B cell (primary cell): ENCODE measurements around the gene SRRM2. TPM values are rescaled to one million over a fixed set of nuclear protein-coding genes. Genes with fewer than 3 reads are reported as not detected.
A peak's percentile ranks its signal among the peaks of the same experiment; 100 is the strongest.

Experiments used
- ATAC-seq: fragments of 200-7000 bp; cut with Tn5 transposase; one replicate; pipeline ENCODE4 v1.10.0; 2021; ENCODE audit warnings: low read depth, mild to moderate bottlenecking, moderate number of reproducible peaks, moderate library complexity
- CTCF ChIA-PET: fragments of 350-600 bp; sonication (Branson Sonifier 250); formaldehyde crosslinking; loops from one replicate; lab custom pipeline; 2021; ENCODE audit warnings: antibody characterized with exemption, inconsistent platforms; lab: Charles Lee
- POLR2A ChIA-PET: fragments of 350-600 bp; sonication (Branson Sonifier 250); formaldehyde crosslinking; loops from one replicate; lab custom pipeline; 2021; ENCODE audit warnings: antibody characterized with exemption; lab: Charles Lee
- DNase-seq: peaks from one replicate; pipeline ENCODE4 v3.0.0; 2013
- H2AFZ ChIP-seq: 2 replicates; pipeline ENCODE4 v1.6.1; 2012; ENCODE audit warnings: mild to moderate bottlenecking, low read depth, low read length; ENCODE audit not compliant: insufficient read depth, poor library complexity, severe bottlenecking
- H3K27ac ChIP-seq, 2 donors: 1 replicate in 1 of 2; 2 replicates in 1 of 2; pipeline ENCODE4 v1.5.1; 2012 to 2013; ENCODE audit warnings: low read length in 2 of 2, mild to moderate bottlenecking in 2 of 2, moderate library complexity in 1 of 2
- H3K27me3 ChIP-seq, 4 experiments: fragments of 200-600 bp in 1 of 4; sonication (generic) in 1 of 4; replicated peaks in 1 of 4; 1 replicate in 2 of 4; 2 replicates in 2 of 4; pipeline versions ENCODE4 v1.6.1 to v1.7.0; 2013 to 2016; ENCODE audit warnings: low read length in 3 of 4, mild to moderate bottlenecking in 2 of 4, mixed read lengths in 1 of 4, moderate library complexity in 1 of 4; ENCODE audit not compliant: insufficient read depth in 4 of 4, control insufficient read depth in 3 of 4; ENCODE audit errors: control extremely low read depth in 1 of 4
- H3K36me3 ChIP-seq, 2 experiments: replicated peaks in 1 of 2; 1 replicate in 1 of 2; 2 replicates in 1 of 2; pipeline versions ENCODE4 v1.6.1 to v1.7.1; 2013; ENCODE audit warnings: low read length in 1 of 2; ENCODE audit not compliant: insufficient read depth in 2 of 2, control insufficient read depth in 1 of 2; ENCODE audit errors: control extremely low read depth in 1 of 2, extremely low read depth in 1 of 2
- H3K4me1 ChIP-seq, 2 donors: fragments of 200-600 bp in 1 of 2; sonication (generic) in 1 of 2; 1 replicate in 1 of 2; 2 replicates in 1 of 2; pipeline versions ENCODE4 v1.5.1 to v1.6.1; 2013 to 2017; ENCODE audit warnings: low read length in 2 of 2; ENCODE audit not compliant: control insufficient read depth in 2 of 2, insufficient read depth in 2 of 2
- H3K4me2 ChIP-seq: replicated peaks from 2 replicates; pipeline ENCODE3; 2012; ENCODE audit warnings: mild to moderate bottlenecking, low read depth, low read length; ENCODE audit not compliant: poor library complexity, severe bottlenecking
- H3K4me3 ChIP-seq, 5 experiments: fragments of 200-600 bp in 1 of 5; sonication (generic) in 1 of 5; 1 replicate in 3 of 5; 2 replicates in 2 of 5; pipeline versions ENCODE4 v1.5.1 to v1.7.0; 2011 to 2016; ENCODE audit warnings: low read length in 4 of 5, mild to moderate bottlenecking in 4 of 5, low read depth in 2 of 5, control low read depth in 1 of 5, moderate library complexity in 1 of 5; ENCODE audit not compliant: insufficient read depth in 1 of 5; ENCODE audit errors: control extremely low read depth in 1 of 5, extremely low read depth in 1 of 5
- H3K79me2 ChIP-seq: fragments of 200-600 bp; sonication (generic); one replicate; pipeline ENCODE4 v1.6.0; 2016; ENCODE audit warnings: low read length; ENCODE audit not compliant: control insufficient read depth, insufficient read depth
- H3K9ac ChIP-seq: fragments of 200-600 bp; sonication (generic); 2 replicates; pipeline ENCODE4 v1.6.1; 2017; ENCODE audit warnings: mild to moderate bottlenecking, low read length, moderate library complexity
- H3K9me3 ChIP-seq, 3 donors: one replicate each; pipeline versions ENCODE4 v1.6.1 to v1.7.1; 2013; ENCODE audit warnings: low read length in 2 of 3; ENCODE audit not compliant: control insufficient read depth in 2 of 3, insufficient read depth in 1 of 3; ENCODE audit errors: control extremely low read depth in 1 of 3
- H4K20me1 ChIP-seq: 2 replicates; pipeline ENCODE4 v1.6.0; 2012; ENCODE audit warnings: mild to moderate bottlenecking, low read length; ENCODE audit not compliant: insufficient read depth, control insufficient read depth, poor library complexity, severe bottlenecking
- H3K27ac Mint-ChIP-seq: one replicate; pipeline ENCODE4 v1.8.0; 2021; ENCODE audit warnings: mixed read lengths
- H3K27me3 Mint-ChIP-seq: one replicate; pipeline ENCODE4 v1.8.0; 2021; ENCODE audit warnings: mixed read lengths
- H3K4me1 Mint-ChIP-seq: one replicate; pipeline ENCODE4 v1.8.0; 2021; ENCODE audit warnings: mixed read lengths
- H3K4me3 Mint-ChIP-seq: one replicate; pipeline ENCODE4 v1.8.0; 2021; ENCODE audit warnings: mixed read lengths
- H3K9me3 Mint-ChIP-seq: one replicate; pipeline ENCODE4 v1.8.0; 2022; ENCODE audit warnings: mixed read lengths; ENCODE audit not compliant: insufficient read depth
- CTCF ChIP-seq: fragments of 200-600 bp; IDR thresholded peaks from one replicate; pipeline ENCODE4 v1.8.0; 2022; ENCODE audit warnings: antibody characterized with exemption, mild to moderate bottlenecking
- EZH2 ChIP-seq: IDR thresholded peaks from 2 replicates; pipeline ENCODE4 v1.6.1; 2012; ENCODE audit warnings: borderline replicate concordance, low read depth, mild to moderate bottlenecking, moderate library complexity, low read length; ENCODE audit not compliant: insufficient read depth, poor library complexity, severe bottlenecking
- WGBS: methylation state at CpG from one replicate; pipeline ENCODE4 v1.1.5; 2013; ENCODE audit warnings: missing lambda C conversion rate; ENCODE audit not compliant: insufficient coverage; 5-methylcytosine and 5-hydroxymethylcytosine counted together
- intact Hi-C: fragments of 100-400 bp; cut with micrococcal nuclease; formaldehyde crosslinking; loops from one replicate; pipeline ENCODE4 v1.10.0; 2022
- polyA plus RNA-seq: library from polyadenylated mRNA; depleted of rRNA; stranded (reverse); fragments of >200 nt; gene quantifications from 2 replicates; pipeline ENCODE4 v1.2.3, GENCODE V29; 2012
- total RNA-seq, 2 donors: library from RNA; stranded (reverse); fragments of 120-200 nt in 1 of 2; gene quantifications; 1 replicate in 1 of 2; 2 replicates in 1 of 2; pipeline versions ENCODE4 v1.2.3 to v1.2.4, GENCODE V29; 2013 to 2022

The SRRM2 gene
- total and polyA plus RNA-seq, 2 donors (not counting 1 experiment from before 2014, with no cell fraction given) = 1,485 to 1,879 TPM

GRCh38 chr16:2752850-2753732, 653 bp downstream of the SRRM2 start:
- under 1% methylated on average over 60 of the region's 82 CpGs for WGBS
- Histone ChIP-seq H3K9ac (peak overlapping the region; percentile 92), H3K4me1 (peaks cover 36 to 45% of the 10 kb centered on the region in 2 donors), H3K79me2 (peaks cover 73% of the 10 kb centered on the region), H3K4me2 (peak overlapping the region; percentile 97), H3K9me3 (peaks cover 0 to 10% (median 3%) of the 10 kb centered on the region in 3 donors), H4K20me1 (peaks cover 53% of the 10 kb centered on the region), H3K27me3 (no peaks in the 10 kb centered on the region), H2AFZ (peak overlapping the region; percentile 99), H3K4me3 (peak overlapping the region; percentile 68 to 97 (median 78)), H3K27ac (peak overlapping the region; percentile 95 to 98), H3K36me3 (peaks cover 0 to 16% of the 10 kb centered on the region in 2 experiments)
- peaks cover 53% of the 10 kb centered on the region for H3K4me1 Mint-ChIP-seq
- no peaks in the 10 kb centered on the region for H3K27me3 Mint-ChIP-seq
- TF ChIP-seq EZH2 (no peak), CTCF (no peak)
- CTCF ChIA-PET = interaction anchor here (0.6 to 0.7 kb wide), 2 partner anchors 115 to 1972 kb away, joined by 3 read pairs; no protein-coding TSS in a partner anchor
- DNase-seq (no peak), ATAC-seq (peak; percentile 42)
- POLR2A ChIA-PET = interaction anchor here (0.6 to 3.5 kb wide), 3 partner anchors 14 to 24 kb away, joined by 3 to 31 read pairs (median 3); partner anchors contain the start of gene ELOB
- intact Hi-C loops = loop anchor here (1.0 to 5.0 kb wide), 5 partner anchors 24 to 269 kb away; partner anchors contain the start of genes ELOB, FLYWCH1, FLYWCH2 and HCFC1R1
- H3K9me3 Mint-ChIP-seq = peaks cover 2% of the 10 kb centered on the region
- H3K4me3 Mint-ChIP-seq = peak overlapping the region; percentile 95
- peak overlapping the region; percentile 99 for H3K27ac Mint-ChIP-seq
